ENCODE data around the gene PPFIA4. TPM values are rescaled to one million over a fixed set of nuclear protein-coding genes. Genes with fewer than 3 reads are reported as not detected.

Gene PPFIA4
- total RNA-seq, 1 experiment from 2014 or later: 10.8 TPM

- no peak for TF ChIP-seq CBX3 (IDR thresholded peaks at IDR 0.05; ENCODE audit: low read depth)
- TF ChIP-seq CTCF (IDR thresholded peaks at IDR 0.05 in 2 of 3, conservative IDR thresholded peaks at IDR 0.05 in 1 of 3; ENCODE audit: borderline replicate concordance in 1 of 3, insufficient read depth in 1 of 3, low read depth in 2 of 3, low read length in 2 of 3): peak in 2 of 3 experiments; percentile 52 to 55; a peak in 5 of 6 replicates
- TF ChIP-seq, protein P1, sequence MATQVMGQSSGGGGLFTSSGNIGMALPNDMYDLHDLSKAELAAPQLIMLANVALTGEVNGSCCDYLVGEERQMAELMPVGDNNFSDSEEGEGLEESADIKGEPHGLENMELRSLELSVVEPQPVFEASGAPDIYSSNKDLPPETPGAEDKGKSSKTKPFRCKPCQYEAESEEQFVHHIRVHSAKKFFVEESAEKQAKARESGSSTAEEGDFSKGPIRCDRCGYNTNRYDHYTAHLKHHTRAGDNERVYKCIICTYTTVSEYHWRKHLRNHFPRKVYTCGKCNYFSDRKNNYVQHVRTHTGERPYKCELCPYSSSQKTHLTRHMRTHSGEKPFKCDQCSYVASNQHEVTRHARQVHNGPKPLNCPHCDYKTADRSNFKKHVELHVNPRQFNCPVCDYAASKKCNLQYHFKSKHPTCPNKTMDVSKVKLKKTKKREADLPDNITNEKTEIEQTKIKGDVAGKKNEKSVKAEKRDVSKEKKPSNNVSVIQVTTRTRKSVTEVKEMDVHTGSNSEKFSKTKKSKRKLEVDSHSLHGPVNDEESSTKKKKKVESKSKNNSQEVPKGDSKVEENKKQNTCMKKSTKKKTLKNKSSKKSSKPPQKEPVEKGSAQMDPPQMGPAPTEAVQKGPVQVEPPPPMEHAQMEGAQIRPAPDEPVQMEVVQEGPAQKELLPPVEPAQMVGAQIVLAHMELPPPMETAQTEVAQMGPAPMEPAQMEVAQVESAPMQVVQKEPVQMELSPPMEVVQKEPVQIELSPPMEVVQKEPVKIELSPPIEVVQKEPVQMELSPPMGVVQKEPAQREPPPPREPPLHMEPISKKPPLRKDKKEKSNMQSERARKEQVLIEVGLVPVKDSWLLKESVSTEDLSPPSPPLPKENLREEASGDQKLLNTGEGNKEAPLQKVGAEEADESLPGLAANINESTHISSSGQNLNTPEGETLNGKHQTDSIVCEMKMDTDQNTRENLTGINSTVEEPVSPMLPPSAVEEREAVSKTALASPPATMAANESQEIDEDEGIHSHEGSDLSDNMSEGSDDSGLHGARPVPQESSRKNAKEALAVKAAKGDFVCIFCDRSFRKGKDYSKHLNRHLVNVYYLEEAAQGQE (IDR thresholded peaks at IDR 0.05; ENCODE audit: low read depth): no peak
- no peak for TF ChIP-seq JUND (IDR thresholded peaks at IDR 0.05)
- no TSS peak for BruUV-seq (replicated peaks)
- no peaks in the 10 kb centered on the region for H3K9me2 ChIP-seq (ENCODE audit: insufficient read depth)
- peaks cover 7% of the 10 kb centered on the region; the same call in 1 of the 2 replicates for H3K27me3 ChIP-seq (ENCODE audit: insufficient read depth, low read length)
- ChIA-PET RAD21 (ENCODE audit: low non-redundant PET in 1 of 2, low total read pairs in 2 of 2, uncharacterized antibody in 2 of 2, unreplicated experiment in 2 of 2) (interaction anchor here (0.6 to 1.7 kb wide), 3 partner anchors 8 to 89 kb away, joined by 3 to 9 read pairs (median 3); no protein-coding TSS in a partner anchor), CTCF (interaction anchor here (0.7 to 4.5 kb wide), 12 partner anchors 7 to 141 kb away, joined by 3 to 58 read pairs (median 4); no protein-coding TSS in a partner anchor), POLR2A (interaction anchor here (0.7 kb wide), 1 partner anchor 29 kb away, joined by 3 read pairs; no protein-coding TSS in a partner anchor)
- H2AFZ ChIP-seq (ENCODE audit: low read depth, low read length, poor library complexity, severe bottlenecking): no peak overlapping the region
- no peak overlapping the region for H3K4me3 ChIP-seq (replicated peaks in 1 of 2; ENCODE audit: low read depth in 1 of 2, low read length in 2 of 2)
- H3K9ac ChIP-seq (ENCODE audit: low read length): no peak overlapping the region
- peak overlapping the region; percentile 95 for H3K4me2 ChIP-seq (ENCODE audit: low read length)
- peaks cover 25 to 58% of the 10 kb centered on the region in 2 experiments; a peak in 3 of 4 replicates for H3K4me1 ChIP-seq (ENCODE audit: control insufficient read depth in 1 of 2, insufficient read depth in 2 of 2, low read length in 2 of 2)
- H3K9me3 ChIP-seq (ENCODE audit: control insufficient read depth in 1 of 2, insufficient read depth in 1 of 2, low read depth in 1 of 2, low read length in 2 of 2): no peaks in the 10 kb centered on the region
- intact Hi-C loops (cut with micrococcal nuclease): no loop called here
- H3K79me2 ChIP-seq (ENCODE audit: insufficient read depth, low read length): no peaks in the 10 kb centered on the region
- peak; percentile 41; the same call in 1 of the 2 replicates for ATAC-seq
- H3K27ac ChIP-seq (ENCODE audit: low read depth, low read length): no peak overlapping the region
- DNase-seq (ENCODE audit: low read depth, low spot score): no peak
- no peaks in the 10 kb centered on the region for H4K20me1 ChIP-seq (ENCODE audit: insufficient read depth)
- no peaks in the 10 kb centered on the region for H3K36me3 ChIP-seq (ENCODE audit: control insufficient read depth in 1 of 2, insufficient read depth in 2 of 2, low read length in 2 of 2)
Measured at GRCh38 chr1:203126151-203126865, 100.0 kb downstream of the PPFIA4 start.

All from HCT116 (cell line).